ENCODE measurements around the gene HSPA5.

GRCh38 chr9:125260561-125260960, 19.4 kb upstream of the HSPA5 start:
- no peak for TF ChIP-seq POLR2A (IDR thresholded peaks at IDR 0.05)
- TF ChIP-seq, protein P1, sequence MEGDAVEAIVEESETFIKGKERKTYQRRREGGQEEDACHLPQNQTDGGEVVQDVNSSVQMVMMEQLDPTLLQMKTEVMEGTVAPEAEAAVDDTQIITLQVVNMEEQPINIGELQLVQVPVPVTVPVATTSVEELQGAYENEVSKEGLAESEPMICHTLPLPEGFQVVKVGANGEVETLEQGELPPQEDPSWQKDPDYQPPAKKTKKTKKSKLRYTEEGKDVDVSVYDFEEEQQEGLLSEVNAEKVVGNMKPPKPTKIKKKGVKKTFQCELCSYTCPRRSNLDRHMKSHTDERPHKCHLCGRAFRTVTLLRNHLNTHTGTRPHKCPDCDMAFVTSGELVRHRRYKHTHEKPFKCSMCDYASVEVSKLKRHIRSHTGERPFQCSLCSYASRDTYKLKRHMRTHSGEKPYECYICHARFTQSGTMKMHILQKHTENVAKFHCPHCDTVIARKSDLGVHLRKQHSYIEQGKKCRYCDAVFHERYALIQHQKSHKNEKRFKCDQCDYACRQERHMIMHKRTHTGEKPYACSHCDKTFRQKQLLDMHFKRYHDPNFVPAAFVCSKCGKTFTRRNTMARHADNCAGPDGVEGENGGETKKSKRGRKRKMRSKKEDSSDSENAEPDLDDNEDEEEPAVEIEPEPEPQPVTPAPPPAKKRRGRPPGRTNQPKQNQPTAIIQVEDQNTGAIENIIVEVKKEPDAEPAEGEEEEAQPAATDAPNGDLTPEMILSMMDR (IDR thresholded peaks at IDR 0.05) = no peak

All from Peyer's patch (tissue), 4 donors.